ENCODE data around the gene SLC8B1. TPM values are rescaled to one million over a fixed set of nuclear protein-coding genes. Genes with fewer than 3 reads are reported as not detected.

Gene SLC8B1
- total RNA-seq, 4 donors from 2014 or later: 76.5 to 256 (median 95.5) TPM

- intact Hi-C loops (cut with DNase I; ENCODE audit: low total_unique reads) (no loop called here), in situ Hi-C loops (cut with MboI; ENCODE audit: low pct_ligation_motif_present in 1 of 4, low pct_unique_long_range_greater_than_20kb in 1 of 4, low sequenced_read_pairs in 3 of 4) (no loop called here)
- Histone ChIP-seq H3K27me3 (no peaks in the 10 kb centered on the region), H3K9me3 (no peaks in the 10 kb centered on the region), H3K4me1 (no peaks in the 10 kb centered on the region), H3K27ac (no peak overlapping the region), H3K36me3 (peaks cover 0 to 23% (median 4%) of the 10 kb centered on the region in 4 donors), H3K4me3 (no peak overlapping the region)
- TF ChIP-seq CTCF (IDR thresholded peaks at IDR 0.05) (no peak), POLR2A (IDR thresholded peaks at IDR 0.05) (no peak), EP300 (IDR thresholded peaks at IDR 0.05; ENCODE audit: low read depth) (no peak), POLR2AphosphoS5 (IDR thresholded peaks at IDR 0.05) (no peak)
- 91% methylated on average over 2 of the region's 2 CpGs; no CpG with 5 or more reads in 1 of the 2 donors for WGBS, 2 donors (ENCODE audit: low coverage in 1 of 2)
- DNase-seq: no peak
These were observed 12.6 kb downstream of the SLC8B1 start for GRCh38 chr12:113322343-113322742.

GRCh38 chr12:113320401-113320800 is 14.5 kb downstream of the SLC8B1 start:
- Histone ChIP-seq H3K4me3 (no peak overlapping the region), H3K27me3 (no peaks in the 10 kb centered on the region), H3K36me3 (peaks cover 0 to 27% (median 7%) of the 10 kb centered on the region in 4 donors), H3K4me1 (no peaks in the 10 kb centered on the region), H3K27ac (no peak overlapping the region), H3K9me3 (no peaks in the 10 kb centered on the region)
- no peak for DNase-seq
- intact Hi-C loops (cut with DNase I; ENCODE audit: low total_unique reads): no loop called here
- WGBS, 2 donors (ENCODE audit: low coverage in 1 of 2): 94% methylated on average over 11 of the region's 12 CpGs; no CpG with 5 or more reads in 1 of the 2 donors
- TF ChIP-seq EP300 (IDR thresholded peaks at IDR 0.05; ENCODE audit: low read depth) (no peak), POLR2AphosphoS5 (IDR thresholded peaks at IDR 0.05) (no peak)
- in situ Hi-C loops (cut with MboI; ENCODE audit: low pct_ligation_motif_present in 1 of 4, low pct_unique_long_range_greater_than_20kb in 1 of 4, low sequenced_read_pairs in 3 of 4): no loop called here

GRCh38 chr12:113318900-113319628 is 15.8 kb downstream of the SLC8B1 start:
- intact Hi-C loops (cut with DNase I; ENCODE audit: low total_unique reads) (no loop called here), in situ Hi-C loops (cut with MboI; ENCODE audit: low pct_ligation_motif_present in 1 of 4, low pct_unique_long_range_greater_than_20kb in 1 of 4, low sequenced_read_pairs in 3 of 4) (loop anchor here in 1 of 4 donors (10.0 kb wide), 1 partner anchor 106 kb away; the partner anchor contains the start of gene SDSL)
- TF ChIP-seq POLR2AphosphoS5 (IDR thresholded peaks at IDR 0.05): no peak
- TF ChIP-seq POLR2A (IDR thresholded peaks at IDR 0.05): no peak
- no peak for TF ChIP-seq CTCF (IDR thresholded peaks at IDR 0.05)
- TF ChIP-seq EP300 (IDR thresholded peaks at IDR 0.05; ENCODE audit: low read depth): no peak
- Histone ChIP-seq H3K4me3 (no peak overlapping the region), H3K27me3 (no peaks in the 10 kb centered on the region), H3K4me1 (no peaks in the 10 kb centered on the region), H3K9me3 (no peaks in the 10 kb centered on the region), H3K27ac (no peak overlapping the region), H3K36me3 (peaks cover 0 to 35% (median 12%) of the 10 kb centered on the region in 4 donors)
- DNase-seq: no peak
- 90 to 96% methylated on average over 3 to 15 of the region's 15 CpGs for WGBS, 2 donors (ENCODE audit: low coverage in 1 of 2)

- intact Hi-C loops (cut with DNase I; ENCODE audit: low total_unique reads): no loop called here
- 96 to 100% methylated on average over 3 to 4 of the region's 4 CpGs for WGBS, 2 donors (ENCODE audit: low coverage in 1 of 2)
These were observed 16.8 kb downstream of the SLC8B1 start for GRCh38 chr12:113318046-113318656.

GRCh38 chr12:113317122-113317521 is 17.8 kb downstream of the SLC8B1 start:
- 96% methylated on average over 6 of the region's 6 CpGs; no CpG with 5 or more reads in 1 of the 2 donors for WGBS, 2 donors (ENCODE audit: low coverage in 1 of 2)
- TF ChIP-seq EP300 (IDR thresholded peaks at IDR 0.05; ENCODE audit: low read depth) (no peak), CTCF (IDR thresholded peaks at IDR 0.05) (no peak), POLR2A (IDR thresholded peaks at IDR 0.05) (no peak), POLR2AphosphoS5 (IDR thresholded peaks at IDR 0.05) (no peak)
- intact Hi-C loops (cut with DNase I; ENCODE audit: low total_unique reads): no loop called here
- H3K27ac ChIP-seq: no peak overlapping the region
- no peaks in the 10 kb centered on the region for H3K9me3 ChIP-seq
- H3K36me3 ChIP-seq: peaks cover 0 to 38% (median 17%) of the 10 kb centered on the region in 4 donors
- DNase-seq: no peak
- H3K4me1 ChIP-seq: no peaks in the 10 kb centered on the region
- H3K27me3 ChIP-seq: no peaks in the 10 kb centered on the region
- no peak overlapping the region for H3K4me3 ChIP-seq
- in situ Hi-C loops (cut with MboI; ENCODE audit: low pct_ligation_motif_present in 1 of 4, low pct_unique_long_range_greater_than_20kb in 1 of 4, low sequenced_read_pairs in 3 of 4): loop anchor here in 1 of 4 donors (10.0 kb wide), 1 partner anchor 108 kb away; the partner anchor contains the start of gene SDSL

More at GRCh38 chr12:113318046-113318656, 16.8 kb downstream of the SLC8B1 start:
- Histone ChIP-seq H3K36me3 (peaks cover 0 to 35% (median 17%) of the 10 kb centered on the region in 4 donors), H3K27me3 (no peaks in the 10 kb centered on the region), H3K4me1 (no peaks in the 10 kb centered on the region), H3K4me3 (no peak overlapping the region), H3K9me3 (no peaks in the 10 kb centered on the region), H3K27ac (no peak overlapping the region)
- TF ChIP-seq POLR2AphosphoS5 (IDR thresholded peaks at IDR 0.05) (no peak), EP300 (IDR thresholded peaks at IDR 0.05; ENCODE audit: low read depth) (no peak)
- DNase-seq: no peak
- in situ Hi-C loops (cut with MboI; ENCODE audit: low pct_ligation_motif_present in 1 of 4, low pct_unique_long_range_greater_than_20kb in 1 of 4, low sequenced_read_pairs in 3 of 4): loop anchor here in 1 of 4 donors (10.0 kb wide), 1 partner anchor 107 kb away; the partner anchor contains the start of gene SDSL
